ENCODE measurements around the gene SIX3.

The SIX3 gene

DNA sequence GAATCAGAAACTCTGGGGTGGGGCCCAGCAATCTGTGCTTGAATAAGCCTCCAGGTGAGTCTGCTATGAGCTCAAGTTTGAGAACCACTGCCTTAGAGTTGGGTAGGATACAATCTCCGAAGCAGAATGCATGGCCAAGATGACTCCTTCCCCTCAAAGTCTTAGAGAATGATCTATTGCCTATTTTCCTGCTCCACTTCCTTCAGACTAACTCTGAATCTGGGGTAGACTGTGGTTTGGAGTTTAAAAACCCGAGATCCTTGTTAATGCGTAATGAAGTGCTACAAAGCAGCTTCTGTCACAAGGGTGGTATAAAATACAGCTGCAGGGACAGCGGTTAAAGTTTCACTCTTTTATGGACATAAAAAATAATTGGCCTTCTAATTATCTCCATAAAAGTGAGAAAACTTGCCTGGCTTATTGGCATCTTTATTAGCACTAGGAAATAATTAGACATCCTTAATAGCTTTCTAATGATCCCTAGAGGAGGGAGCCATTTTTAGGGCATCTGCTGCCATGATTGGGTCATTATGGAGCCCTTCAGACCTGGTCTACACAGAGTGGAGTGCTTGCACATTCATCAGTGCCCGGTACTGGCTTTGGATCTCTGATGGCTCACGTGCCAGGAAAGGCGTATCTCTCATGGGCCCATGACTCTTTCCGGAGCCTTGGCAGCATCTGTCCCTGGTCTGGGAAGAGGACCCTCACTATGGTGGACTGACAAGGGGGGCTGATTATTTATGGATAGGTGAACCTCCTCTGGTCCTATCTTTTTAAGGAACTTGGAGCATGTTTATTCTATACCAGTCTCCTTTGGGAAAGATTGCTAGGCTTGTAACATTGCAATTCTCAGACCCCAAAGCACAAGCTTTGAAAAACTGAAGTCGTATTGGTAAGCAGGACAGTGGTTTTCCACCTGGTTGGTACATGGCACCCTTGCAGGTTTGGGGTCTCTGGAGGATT, 39.5 kb downstream of the SIX3 start:
- no peak for DNase-seq (ENCODE audit: low read depth)
- in situ Hi-C loops (cut with HindIII; ENCODE audit: low sequenced_read_pairs) = loop anchor here (5.0 kb wide), 1 partner anchor 511 kb away; no protein-coding TSS in a partner anchor
- TF ChIP-seq, protein P1, sequence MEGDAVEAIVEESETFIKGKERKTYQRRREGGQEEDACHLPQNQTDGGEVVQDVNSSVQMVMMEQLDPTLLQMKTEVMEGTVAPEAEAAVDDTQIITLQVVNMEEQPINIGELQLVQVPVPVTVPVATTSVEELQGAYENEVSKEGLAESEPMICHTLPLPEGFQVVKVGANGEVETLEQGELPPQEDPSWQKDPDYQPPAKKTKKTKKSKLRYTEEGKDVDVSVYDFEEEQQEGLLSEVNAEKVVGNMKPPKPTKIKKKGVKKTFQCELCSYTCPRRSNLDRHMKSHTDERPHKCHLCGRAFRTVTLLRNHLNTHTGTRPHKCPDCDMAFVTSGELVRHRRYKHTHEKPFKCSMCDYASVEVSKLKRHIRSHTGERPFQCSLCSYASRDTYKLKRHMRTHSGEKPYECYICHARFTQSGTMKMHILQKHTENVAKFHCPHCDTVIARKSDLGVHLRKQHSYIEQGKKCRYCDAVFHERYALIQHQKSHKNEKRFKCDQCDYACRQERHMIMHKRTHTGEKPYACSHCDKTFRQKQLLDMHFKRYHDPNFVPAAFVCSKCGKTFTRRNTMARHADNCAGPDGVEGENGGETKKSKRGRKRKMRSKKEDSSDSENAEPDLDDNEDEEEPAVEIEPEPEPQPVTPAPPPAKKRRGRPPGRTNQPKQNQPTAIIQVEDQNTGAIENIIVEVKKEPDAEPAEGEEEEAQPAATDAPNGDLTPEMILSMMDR (IDR thresholded peaks at IDR 0.05; ENCODE audit: low read depth, low read length, missing control alignments) = no peak
- H3K4me3 ChIP-seq (ENCODE audit: low read depth, low read length) = no peak overlapping the region

DNA sequence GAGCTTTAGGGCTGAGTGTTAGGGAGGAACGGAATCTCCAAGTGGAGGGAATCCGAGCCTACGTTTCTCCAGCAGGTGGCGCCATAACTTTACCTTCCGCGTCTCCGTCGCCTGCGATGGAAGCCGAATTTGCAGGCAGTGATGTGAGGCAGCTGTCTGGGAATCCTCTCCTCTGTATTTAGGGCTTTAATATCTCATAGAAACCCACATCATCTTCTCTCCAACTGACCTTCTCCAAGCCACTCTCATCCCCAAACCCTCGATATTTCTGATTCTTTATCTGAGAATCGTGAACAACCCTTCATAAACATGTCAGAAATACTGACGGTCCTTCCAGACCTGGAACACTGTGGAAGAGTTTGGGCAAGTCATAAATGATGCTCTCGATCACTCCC, 40.2 kb downstream of the SIX3 start:
- TF ChIP-seq, protein P1 (IDR thresholded peaks at IDR 0.05; ENCODE audit: low read depth, low read length, missing control alignments) = peak; percentile 80
- peak; percentile 62 for DNase-seq (ENCODE audit: low read depth)
- in situ Hi-C loops (cut with HindIII; ENCODE audit: low sequenced_read_pairs) = loop anchor here (5.0 kb wide), 1 partner anchor 511 kb away; no protein-coding TSS in a partner anchor
- no peak overlapping the region for H3K4me3 ChIP-seq (ENCODE audit: low read depth, low read length)

DNA sequence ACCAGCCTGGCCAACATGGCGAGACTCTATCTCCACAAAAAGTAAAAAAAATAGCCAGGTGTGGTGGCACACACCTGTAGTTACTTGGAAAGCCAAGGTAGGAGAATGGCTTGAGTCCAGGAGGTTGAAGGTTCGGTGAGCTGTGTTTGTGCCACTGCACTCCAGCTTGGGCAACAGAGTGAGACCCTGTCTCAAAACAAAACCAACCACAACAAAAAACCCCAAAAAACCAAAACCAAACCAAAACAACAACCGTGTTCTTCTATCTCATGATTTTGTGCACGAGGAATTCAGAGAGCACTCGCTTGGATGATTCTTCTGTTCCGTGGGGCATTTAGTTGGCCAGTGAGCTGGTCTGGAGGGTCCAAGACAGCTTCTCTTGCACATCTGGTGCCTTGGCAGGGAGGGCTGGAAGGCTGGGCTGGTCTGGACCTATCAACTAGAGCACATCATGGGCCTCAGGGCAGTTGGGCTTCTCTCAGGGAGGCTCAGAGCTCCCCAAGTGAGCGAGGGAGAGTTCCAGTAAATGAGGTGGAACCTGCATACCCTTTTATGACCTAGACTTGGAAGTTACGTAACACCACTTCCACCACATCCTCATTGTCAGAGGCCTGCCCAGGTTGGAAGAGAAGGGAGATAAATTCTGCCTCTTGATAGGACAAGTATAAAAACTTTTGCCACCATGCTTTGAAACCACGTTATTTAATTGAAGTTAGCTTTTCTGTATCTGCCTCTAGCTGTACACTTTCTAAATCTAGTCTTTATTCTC, 42.5 kb downstream of the SIX3 start:
- in situ Hi-C loops (cut with HindIII; ENCODE audit: low sequenced_read_pairs) = loop anchor here (5.0 kb wide), 1 partner anchor 508 kb away; no protein-coding TSS in a partner anchor
- TF ChIP-seq, protein P1 (IDR thresholded peaks at IDR 0.05; ENCODE audit: low read depth, low read length, missing control alignments) = no peak
- H3K4me3 ChIP-seq (ENCODE audit: low read depth, low read length) = no peak overlapping the region
- no peak for DNase-seq (ENCODE audit: low read depth)

DNA sequence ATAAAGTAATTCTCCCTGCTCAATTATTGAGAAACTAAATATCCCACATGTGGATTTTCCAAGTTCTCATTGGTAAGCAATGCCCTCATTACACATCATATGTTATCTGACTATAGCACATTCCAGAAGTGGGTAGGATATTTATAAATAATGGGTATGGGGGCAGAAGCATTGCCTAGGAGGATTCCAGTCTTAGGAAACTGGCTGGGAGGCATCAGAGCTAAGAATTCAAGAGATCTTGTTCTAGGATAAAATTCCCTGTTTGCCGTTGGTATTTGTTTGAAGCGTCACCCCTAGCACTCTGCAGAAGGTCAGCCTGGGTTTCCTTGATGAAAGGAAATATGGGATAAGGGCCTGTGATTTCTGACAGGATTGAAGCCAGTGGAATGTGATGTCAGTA, 47.7 kb downstream of the SIX3 start:
- no peak overlapping the region for H3K4me3 ChIP-seq (ENCODE audit: low read depth, low read length)
- DNase-seq (ENCODE audit: low read depth) = no peak
- in situ Hi-C loops (cut with HindIII; ENCODE audit: low sequenced_read_pairs) = no loop called here
- TF ChIP-seq, protein P1 (IDR thresholded peaks at IDR 0.05; ENCODE audit: low read depth, low read length, missing control alignments) = no peak

DNA sequence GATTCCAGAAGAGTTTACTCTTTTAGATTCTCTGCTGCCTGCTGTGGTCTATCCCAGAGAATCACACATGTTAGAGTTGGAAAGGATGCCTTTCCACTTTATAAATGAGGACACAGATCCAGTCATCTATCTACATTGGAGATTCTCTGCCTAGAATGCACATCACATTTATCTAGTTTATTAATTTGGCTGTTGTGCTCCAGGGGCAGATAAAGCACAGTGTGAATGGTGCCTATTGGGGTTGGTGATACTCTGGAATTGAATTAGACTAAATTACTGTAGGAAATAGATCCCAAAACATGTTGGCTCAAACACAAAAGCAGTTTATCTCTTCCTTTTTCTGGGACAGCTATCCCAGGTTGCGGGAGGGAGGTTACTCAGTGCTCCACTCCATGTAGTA, 52.9 kb downstream of the SIX3 start:
- no peak overlapping the region for H3K4me3 ChIP-seq (ENCODE audit: low read depth, low read length)

More for the DNA sequence above, 52.9 kb downstream of the SIX3 start:
- no peak for DNase-seq (ENCODE audit: low read depth)
- TF ChIP-seq, protein P1 (IDR thresholded peaks at IDR 0.05; ENCODE audit: low read depth, low read length, missing control alignments) = no peak
- in situ Hi-C loops (cut with HindIII; ENCODE audit: low sequenced_read_pairs) = no loop called here
